NB4 (cell line): Measurements from ENCODE around the gene RIBC2.

Experiments
- POLR2A ChIP-seq: IDR thresholded peaks from 2 replicates; pipeline ENCODE4 v1.6.1; 2011; ENCODE audit warnings: mild to moderate bottlenecking; ENCODE audit not compliant: insufficient read length; ENCODE audit errors: extremely low read depth
- TF ChIP-seq, protein P1 (sequence below): IDR thresholded peaks from one replicate; pipeline ENCODE4 v1.5.1; 2012; ENCODE audit warnings: low read depth, low read length

DNA sequence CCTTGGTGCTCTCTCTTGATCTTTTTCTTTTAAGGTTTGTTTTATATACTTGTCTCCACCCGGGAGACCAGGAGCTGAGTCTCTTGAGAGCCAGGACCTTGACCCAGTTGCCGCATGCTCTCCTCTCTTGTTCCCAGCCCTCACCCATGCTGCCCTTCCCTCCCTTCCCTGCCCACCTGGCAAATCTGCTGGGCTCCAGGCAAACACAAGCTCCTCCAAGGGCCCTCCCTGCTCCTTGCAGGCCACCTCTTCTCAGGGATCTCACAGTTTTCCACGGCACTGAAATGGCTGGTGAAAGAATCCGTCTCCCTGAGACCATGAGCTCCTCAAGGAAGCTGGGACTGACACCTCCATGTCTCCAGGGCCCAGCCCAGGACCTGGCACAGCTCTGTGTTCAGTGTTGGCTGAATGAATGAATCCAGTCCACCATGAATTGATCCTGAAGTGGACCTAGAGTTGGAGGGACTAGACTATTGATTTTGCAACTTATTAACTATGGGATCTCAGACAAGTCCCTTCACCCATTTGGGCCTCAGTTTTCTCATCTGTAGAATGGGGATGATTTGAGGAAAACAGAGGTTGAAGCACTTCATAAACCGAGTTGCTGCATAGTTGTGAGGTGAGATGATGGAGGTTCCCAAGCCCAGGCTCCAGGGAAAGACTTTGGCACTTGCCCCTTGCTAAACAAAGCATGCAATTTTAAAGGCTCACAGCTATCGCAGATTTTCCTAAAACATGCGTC is 64.0 kb downstream of the RIBC2 start:
- TF ChIP-seq POLR2A, result no peak
- TF ChIP-seq, protein P1, sequence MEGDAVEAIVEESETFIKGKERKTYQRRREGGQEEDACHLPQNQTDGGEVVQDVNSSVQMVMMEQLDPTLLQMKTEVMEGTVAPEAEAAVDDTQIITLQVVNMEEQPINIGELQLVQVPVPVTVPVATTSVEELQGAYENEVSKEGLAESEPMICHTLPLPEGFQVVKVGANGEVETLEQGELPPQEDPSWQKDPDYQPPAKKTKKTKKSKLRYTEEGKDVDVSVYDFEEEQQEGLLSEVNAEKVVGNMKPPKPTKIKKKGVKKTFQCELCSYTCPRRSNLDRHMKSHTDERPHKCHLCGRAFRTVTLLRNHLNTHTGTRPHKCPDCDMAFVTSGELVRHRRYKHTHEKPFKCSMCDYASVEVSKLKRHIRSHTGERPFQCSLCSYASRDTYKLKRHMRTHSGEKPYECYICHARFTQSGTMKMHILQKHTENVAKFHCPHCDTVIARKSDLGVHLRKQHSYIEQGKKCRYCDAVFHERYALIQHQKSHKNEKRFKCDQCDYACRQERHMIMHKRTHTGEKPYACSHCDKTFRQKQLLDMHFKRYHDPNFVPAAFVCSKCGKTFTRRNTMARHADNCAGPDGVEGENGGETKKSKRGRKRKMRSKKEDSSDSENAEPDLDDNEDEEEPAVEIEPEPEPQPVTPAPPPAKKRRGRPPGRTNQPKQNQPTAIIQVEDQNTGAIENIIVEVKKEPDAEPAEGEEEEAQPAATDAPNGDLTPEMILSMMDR, result no peak
